Fibroblast of upper back skin (primary cell): ENCODE data around the gene MPPED1.

Experiments used
- DNase-seq: peaks from one replicate; pipeline ENCODE4 v3.0.0-alpha.2; 2013

The MPPED1 gene

DNA sequence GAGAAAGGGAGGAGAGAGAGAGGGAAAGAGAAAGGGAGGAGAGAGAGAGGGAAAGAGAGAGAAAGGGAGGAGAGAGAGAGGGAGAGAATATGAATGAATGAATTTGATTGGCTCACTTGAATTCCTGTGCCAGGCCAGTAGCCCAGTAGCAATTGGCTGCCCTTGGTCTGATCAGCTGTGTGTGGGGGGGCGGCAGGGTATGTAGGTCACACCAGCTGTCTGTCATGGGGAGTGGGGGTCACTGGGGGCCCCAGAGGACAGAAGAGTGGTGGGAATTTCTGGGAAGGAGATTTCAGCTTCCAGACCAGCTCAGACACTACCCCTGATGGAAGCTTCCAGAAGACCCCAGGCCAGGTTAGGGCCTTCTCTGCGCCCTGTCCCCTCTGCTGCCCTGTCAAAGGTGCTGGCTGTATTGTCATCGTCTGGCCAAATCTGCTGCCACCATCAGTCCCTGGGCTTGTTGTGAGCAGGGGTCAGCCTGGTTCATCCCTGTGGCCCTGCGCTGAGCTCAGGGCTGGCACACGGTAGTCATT lies 21.1 kb downstream of the MPPED1 start:
- DNase-seq: no peak

- no peak for DNase-seq
Measured at GRCh38 chr22:43433451-43434274, 21.8 kb downstream of the MPPED1 start.

- no peak for DNase-seq
Measured at GRCh38 chr22:43434275-43434927, 22.6 kb downstream of the MPPED1 start.

DNA sequence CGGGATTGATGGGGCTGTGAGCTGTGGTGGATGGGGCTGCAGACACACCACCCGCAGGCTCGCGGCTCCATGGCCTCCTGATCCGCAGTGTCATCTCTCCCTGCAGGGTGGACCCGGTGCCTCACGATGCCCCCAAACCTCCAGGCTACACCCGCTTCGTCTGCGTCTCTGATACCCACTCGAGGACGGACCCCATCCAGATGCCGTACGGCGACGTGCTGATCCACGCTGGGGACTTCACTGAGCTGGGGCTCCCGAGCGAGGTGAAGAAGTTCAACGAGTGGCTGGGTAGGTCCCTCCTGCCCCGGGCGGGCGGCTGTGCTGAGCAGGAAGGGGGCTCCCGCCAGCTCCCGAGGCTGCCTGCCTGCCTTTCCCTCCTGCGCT lies 23.1 kb downstream of the MPPED1 start:
- DNase-seq: no peak

DNA sequence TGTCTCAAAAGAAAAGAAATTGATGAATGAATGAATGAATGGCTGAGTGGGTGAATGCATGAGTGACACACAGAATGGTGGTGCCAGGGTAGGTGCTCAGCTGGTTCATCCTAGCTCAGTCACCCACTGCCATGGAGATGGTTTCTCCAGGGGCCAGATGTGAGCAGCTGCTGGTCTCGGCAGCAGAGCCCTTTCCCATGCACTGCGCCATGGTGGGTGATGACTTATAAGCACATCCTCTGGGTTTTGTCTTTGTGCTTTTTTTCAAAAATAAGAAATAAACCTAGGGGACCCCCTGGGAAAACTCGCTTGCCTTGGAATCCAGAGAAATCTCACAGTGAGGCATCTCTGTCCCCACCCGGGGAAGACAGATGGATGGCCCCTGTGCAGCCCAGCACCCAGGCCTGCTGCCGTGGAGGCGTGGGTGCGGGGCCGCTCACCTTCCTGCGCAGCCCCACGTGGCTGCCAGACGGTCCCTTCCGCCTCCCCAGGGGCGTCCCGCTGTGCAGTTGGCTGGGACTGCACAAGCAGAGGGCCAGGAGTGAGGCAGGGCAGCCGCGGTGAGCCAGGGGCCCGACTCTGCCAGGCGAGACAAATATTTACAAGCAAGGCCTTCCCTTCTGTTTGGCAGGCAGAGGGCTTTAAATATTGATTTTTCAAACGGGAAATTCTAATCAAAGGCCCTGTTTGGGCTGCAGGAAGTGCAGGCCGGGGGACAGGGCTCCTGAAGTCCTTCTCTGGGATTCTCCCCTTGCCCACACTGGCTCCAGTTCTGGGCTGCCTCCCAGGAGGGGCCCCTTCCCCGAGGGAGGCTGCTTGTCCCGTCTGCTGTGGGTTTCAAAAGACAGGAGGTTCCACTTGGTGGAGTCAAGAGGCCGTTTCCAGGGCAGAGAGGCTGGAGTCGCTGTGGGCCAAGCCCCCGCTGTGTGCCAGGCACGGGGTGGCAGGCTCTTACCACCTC lies 24.3 kb downstream of the MPPED1 start:
- no peak for DNase-seq

GRCh38 chr22:43436868-43437267 lies 25.1 kb downstream of the MPPED1 start:
- no peak for DNase-seq

DNA sequence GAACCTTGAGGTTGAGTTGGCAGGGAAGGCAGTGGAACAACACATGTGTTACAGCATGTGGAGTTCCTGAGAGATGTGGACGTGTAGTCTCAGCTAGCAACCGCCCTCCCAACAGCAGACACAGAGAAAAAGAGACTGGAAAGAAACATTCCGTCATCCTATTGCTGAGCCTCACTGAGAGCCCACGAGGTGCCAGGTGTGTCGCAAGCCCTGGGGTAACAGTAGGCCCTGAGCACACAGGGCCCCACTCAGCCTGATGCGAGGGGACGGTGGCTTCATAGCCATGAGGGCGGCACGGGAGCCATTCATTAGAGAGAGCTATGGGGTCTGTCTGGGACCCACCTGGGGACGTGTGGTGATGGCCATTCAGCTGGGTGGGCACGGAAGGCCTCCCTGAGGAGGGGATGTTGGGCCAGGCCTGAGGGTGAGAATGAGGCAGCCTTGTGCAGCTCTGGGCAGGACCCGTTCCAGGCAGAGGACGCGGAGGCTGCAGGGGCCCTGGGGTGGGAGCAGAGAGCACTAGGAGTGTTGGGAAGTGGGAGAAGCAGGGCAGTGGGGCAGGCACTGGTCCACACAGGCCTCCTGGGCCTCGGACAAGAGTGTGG lies 26.2 kb downstream of the MPPED1 start:
- DNase-seq: no peak

GRCh38 chr22:43438666-43439347 lies 27.0 kb downstream of the MPPED1 start:
- no peak for DNase-seq

DNA sequence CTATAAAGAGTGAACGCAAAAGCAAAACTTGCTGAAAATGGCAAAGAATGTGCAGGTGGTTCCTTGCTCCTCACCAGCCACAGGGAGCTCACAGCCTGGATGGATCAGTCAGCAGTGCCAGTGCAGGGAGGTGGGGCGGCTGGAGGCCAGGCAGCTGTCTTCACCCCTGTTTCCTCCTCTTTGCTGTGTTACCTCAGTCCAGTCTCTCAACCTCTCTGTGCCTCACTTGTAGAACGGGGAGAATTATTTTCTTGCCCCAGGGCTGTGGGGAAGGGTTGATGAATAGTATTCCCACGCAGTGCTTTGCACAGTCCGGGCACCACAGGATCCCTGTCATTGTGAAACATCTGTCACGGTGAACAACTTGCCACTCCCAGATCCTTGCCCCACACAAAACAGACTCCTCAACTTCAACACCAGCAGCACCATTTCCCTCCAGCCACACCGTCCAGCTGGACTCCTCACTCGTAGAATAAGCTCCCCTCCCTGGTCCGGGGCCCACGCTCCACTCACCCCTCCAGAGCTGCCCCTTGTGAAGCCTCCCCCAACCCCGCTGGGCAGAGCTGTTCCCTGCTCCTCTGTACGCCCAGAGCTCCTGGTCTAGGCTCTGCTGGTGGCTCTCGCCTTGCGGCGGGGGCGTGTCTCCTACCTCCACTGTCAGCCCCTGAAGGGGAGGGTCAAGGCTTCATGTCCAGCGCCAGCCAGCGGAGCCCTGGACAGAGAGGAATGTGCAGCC lies 27.7 kb downstream of the MPPED1 start:
- DNase-seq: no peak

GRCh38 chr22:43440104-43440387 lies 28.2 kb downstream of the MPPED1 start:
- no peak for DNase-seq

DNA sequence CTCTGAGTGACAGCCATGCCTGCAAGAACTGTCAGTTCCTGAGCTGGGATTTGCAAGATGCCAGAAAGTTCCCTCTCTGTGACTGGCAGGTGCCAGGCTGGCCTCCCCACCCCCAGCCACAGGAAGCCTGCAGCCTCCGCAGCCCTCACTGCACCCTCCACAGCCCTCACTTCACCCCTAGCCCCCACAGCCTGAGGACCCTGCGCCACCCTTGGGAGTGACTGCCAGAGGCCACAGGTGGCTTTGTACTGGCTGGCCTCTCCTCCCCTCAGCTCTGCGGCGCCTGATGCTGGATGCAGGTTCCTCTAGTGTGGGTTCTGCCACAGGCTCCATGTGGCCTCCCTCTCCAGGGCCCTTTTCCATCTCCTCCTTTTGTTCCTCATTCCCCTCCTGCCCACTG lies 28.7 kb downstream of the MPPED1 start:
- DNase-seq: no peak

DNA sequence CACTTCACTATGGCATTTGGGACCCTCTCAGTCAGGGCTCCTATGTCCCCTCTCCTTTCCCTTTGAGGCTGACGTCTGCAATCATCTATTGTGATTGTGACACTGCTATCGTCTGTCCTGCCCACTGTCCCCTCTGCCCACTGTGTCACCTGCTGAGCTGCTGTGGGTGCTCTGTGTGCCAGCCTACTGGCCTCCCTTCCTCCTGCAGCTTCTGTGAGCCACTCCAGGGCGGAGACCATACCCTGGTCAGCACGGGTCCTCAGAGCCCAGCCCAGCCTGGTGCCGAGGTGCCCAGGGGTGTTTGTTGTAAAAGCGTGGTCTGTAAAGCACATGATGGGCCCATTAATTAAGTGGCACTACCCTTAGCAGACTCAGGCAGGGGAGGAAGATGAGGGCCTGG lies 29.4 kb downstream of the MPPED1 start:
- DNase-seq: no peak

GRCh38 chr22:43441751-43442150 lies 29.9 kb downstream of the MPPED1 start:
- DNase-seq: no peak

GRCh38 chr22:43442386-43443151 lies 30.8 kb downstream of the MPPED1 start:
- no peak for DNase-seq

DNA sequence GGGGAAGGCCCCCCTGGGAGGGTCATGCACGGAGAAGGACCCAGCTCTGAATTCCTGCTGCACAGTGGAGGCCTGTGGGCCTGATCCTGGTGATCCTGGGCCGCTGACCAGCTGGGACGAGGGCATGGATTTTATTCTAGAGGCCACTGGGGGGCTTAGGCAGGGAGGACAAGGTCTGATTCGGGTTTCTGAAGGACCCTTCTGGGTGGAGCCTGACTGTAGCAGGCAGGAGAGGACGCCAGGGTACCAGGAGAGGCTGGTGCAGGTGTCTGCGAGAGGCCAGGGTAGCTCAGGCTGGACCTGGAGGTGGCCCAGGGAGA lies 31.3 kb downstream of the MPPED1 start:
- no peak for DNase-seq

GRCh38 chr22:43446037-43446803 lies 34.4 kb downstream of the MPPED1 start:
- no peak for DNase-seq

DNA sequence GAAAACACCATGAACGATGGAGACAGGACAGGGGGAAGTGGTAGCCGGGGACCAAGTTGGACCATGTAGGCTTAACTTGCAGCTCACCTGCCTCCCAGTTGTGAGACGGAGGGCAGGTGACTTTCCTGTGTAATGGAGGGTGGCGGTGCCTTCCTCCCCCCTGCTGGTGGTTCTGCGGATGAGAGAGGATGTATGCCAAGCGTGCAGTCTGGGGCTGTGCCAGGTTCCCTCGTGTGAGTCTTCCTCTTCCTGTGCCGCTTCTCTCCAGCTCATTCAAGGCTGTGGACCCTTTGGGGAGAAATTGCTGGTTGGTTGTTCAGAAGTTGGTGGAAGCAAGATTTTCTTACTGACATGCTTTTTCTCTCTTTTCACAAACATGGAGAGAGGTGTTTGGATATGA lies 35.1 kb downstream of the MPPED1 start:
- no peak for DNase-seq

GRCh38 chr22:43447380-43447779 lies 35.6 kb downstream of the MPPED1 start:
- no peak for DNase-seq

DNA sequence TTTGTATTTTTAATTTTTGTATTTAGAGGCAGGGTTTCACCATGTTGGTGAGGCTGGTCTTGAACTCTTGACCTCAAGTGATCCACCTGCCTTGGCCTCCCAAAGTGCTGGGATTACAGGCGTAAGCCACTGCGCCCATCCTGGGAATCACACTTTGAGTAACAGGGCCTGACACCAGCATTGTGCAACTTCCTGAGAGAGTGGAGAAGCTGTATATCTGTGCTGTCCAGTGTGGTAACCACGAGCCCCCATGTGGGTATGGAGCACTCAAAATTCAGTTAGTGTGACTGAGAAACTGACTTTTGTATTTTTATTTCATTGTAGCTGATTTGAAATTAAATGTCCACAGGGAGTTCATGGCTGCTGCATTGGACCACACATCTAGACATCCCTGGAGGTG lies 36.2 kb downstream of the MPPED1 start:
- no peak for DNase-seq

- no peak for DNase-seq
Measured at GRCh38 chr22:43449205-43449830, 37.5 kb downstream of the MPPED1 start.
